GM19438 (cell line): Measurements from ENCODE around the gene PDCL2.

ENCODE experiments used
- ATAC-seq: cut with Tn5 transposase; IDR thresholded peaks from one replicate; pipeline ENCODE4 v1.9.1; 2021; ENCODE audit warnings: low read depth; ENCODE audit not compliant: unreplicated experiment

The PDCL2 gene

GRCh38 chr4:55545151-55545550, 46.9 kb downstream of the PDCL2 start:
- ATAC-seq, result no peak

GRCh38 chr4:55543858-55544257, 48.2 kb downstream of the PDCL2 start:
- ATAC-seq, result no peak

- ATAC-seq, result no peak
Measured at GRCh38 chr4:55540271-55540670, 51.8 kb downstream of the PDCL2 start.

- ATAC-seq, result no peak
Measured at GRCh38 chr4:55539658-55540057, 52.4 kb downstream of the PDCL2 start.

GRCh38 chr4:55538531-55538930, 53.5 kb downstream of the PDCL2 start:
- no peak for ATAC-seq

- ATAC-seq, result no peak
Measured at GRCh38 chr4:55534306-55534705, 57.7 kb downstream of the PDCL2 start.

- ATAC-seq, result no peak
Measured at GRCh38 chr4:55530691-55531090, 61.4 kb downstream of the PDCL2 start.

GRCh38 chr4:55530167-55530566, 61.9 kb downstream of the PDCL2 start:
- no peak for ATAC-seq

GRCh38 chr4:55528491-55528890, 63.6 kb downstream of the PDCL2 start:
- ATAC-seq, result no peak

GRCh38 chr4:55524844-55525571, 67.0 kb downstream of the PDCL2 start:
- ATAC-seq, result no peak

GRCh38 chr4:55518442-55518841, 73.6 kb downstream of the PDCL2 start:
- ATAC-seq, result no peak

- peak; percentile 79 for ATAC-seq
Measured at GRCh38 chr4:55517526-55518229, 74.4 kb downstream of the PDCL2 start.

GRCh38 chr4:55512922-55513571, 79.0 kb downstream of the PDCL2 start:
- no peak for ATAC-seq

- no peak for ATAC-seq
Measured at GRCh38 chr4:55512077-55512476, 80.0 kb downstream of the PDCL2 start.

GRCh38 chr4:55510685-55511084, 81.4 kb downstream of the PDCL2 start:
- ATAC-seq, result no peak

- ATAC-seq, result no peak
Measured at GRCh38 chr4:55509266-55509665, 82.8 kb downstream of the PDCL2 start.

- ATAC-seq, result no peak
Measured at GRCh38 chr4:55507612-55508011, 84.4 kb downstream of the PDCL2 start.
